ENCODE measurements around the gene PLXNA4. TPM values are rescaled to one million over a fixed set of nuclear protein-coding genes. Genes with fewer than 3 reads are reported as not detected.

PLXNA4 gene
- polyA plus RNA-seq, 5 donors = 1.6 to 6.2 (median 2.5) TPM

DNA sequence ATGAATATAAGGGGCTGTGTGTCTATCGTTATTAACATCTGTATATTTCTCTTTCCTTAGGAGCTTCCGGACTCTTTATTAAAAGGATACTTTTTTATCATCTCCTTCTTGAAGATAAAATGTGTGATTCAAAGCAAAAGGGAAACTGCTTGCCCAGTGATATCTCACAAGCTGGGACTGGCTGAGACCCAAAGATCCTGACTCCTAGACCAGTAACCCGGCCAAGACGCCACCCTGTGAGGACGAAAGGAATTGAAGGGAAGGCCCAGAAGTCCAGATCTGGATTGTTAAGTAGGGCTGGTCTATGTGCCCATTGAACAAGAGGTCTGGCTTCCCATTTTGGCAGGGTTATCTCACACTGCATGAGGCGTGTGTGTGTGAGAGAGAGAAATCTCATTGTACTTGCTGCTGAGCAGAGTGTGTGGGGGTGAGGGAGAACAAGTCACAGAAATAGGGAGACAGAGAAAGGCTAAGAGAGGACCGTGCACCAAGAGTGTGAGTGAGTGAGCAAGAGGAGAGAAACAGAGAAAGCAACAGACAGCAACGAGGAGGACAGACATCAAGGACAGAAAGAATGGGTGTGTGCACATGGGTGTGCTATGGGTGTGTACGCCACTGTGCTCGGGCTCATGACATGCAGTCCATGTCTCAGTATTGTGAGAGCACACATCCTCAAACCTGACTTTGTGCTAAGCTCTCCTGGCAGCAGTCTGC lies 75.4 kb downstream of the PLXNA4 start:
- DNase-seq = no peak

DNA sequence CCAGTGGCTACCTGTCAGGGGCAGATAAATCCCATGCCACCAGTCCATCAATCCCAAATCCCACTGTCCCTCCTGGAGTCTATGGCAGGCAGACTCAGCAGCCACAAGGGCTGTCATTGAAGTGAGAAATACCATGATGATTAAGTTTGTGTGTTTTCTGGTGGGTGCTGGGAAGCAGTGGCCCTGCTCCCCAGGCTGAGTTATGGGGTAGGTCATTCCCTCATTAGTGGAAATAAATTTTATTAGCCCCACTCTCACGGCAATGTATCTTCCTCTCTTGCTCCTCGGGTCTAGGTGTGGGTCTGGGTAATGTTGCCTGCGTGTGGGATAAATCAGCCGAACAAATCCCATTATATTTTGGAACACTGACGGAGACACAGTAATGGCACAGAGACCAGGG lies 76.8 kb downstream of the PLXNA4 start:
- DNase-seq = no peak

- DNase-seq = no peak
Observed at GRCh38 chr7:132499065-132499464, 77.2 kb downstream of the PLXNA4 start.

DNA sequence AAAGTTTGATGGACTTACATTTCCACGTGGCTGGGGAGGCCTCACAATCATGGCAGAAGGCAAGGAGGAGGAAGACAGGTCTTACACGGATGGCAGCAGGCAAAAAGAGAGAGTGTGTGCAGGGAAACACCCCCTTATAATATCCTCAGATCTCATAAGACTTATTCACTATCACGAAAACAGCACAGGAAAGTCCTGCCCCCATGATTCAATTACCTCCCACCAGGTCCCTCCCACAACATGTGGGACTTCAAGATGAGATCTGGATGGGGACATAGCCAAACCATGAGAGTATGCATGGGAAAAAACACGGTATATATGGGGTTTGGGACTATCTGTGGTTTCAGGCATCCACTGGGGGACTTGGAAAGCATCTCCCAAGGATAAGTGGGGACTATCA lies 78.0 kb downstream of the PLXNA4 start:
- DNase-seq = no peak

GRCh38 chr7:132497098-132497497 lies 79.2 kb downstream of the PLXNA4 start:
- no peak for DNase-seq

GRCh38 chr7:132495936-132496335 lies 80.3 kb downstream of the PLXNA4 start:
- DNase-seq = no peak

GRCh38 chr7:132494474-132494873 lies 81.8 kb downstream of the PLXNA4 start:
- no peak for DNase-seq

DNA sequence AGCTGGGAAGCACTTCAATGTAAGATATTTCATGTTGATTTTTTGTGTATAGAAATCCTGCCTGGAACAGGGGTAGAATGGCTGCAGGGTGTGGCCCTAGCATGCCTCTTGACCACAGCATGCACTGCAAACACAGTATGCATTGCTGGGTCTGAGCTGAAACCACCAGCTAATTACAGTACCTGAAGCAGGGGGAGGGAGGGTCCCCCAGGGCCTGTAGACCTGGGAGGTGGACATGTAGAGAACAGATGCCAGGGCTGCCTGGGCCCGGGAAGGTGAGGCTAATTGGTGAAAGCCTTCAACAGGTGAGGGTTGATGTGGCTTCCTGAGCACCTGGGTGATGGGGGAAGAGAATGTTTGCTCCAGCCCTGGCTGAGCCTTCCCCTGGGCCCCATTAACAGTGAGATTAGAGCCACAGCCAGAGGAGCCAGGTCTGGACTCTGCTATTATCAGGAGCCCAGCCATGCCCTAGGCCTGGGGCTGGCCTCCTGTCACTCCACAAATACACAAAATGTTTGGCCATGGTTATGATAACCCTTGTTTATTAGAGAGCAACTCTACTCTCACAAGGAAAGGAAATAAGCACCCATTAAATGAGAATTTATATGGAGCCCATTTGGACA lies 83.3 kb downstream of the PLXNA4 start:
- DNase-seq = no peak

- DNase-seq = no peak
Observed at GRCh38 chr7:132491391-132491945, 84.8 kb downstream of the PLXNA4 start.

DNA sequence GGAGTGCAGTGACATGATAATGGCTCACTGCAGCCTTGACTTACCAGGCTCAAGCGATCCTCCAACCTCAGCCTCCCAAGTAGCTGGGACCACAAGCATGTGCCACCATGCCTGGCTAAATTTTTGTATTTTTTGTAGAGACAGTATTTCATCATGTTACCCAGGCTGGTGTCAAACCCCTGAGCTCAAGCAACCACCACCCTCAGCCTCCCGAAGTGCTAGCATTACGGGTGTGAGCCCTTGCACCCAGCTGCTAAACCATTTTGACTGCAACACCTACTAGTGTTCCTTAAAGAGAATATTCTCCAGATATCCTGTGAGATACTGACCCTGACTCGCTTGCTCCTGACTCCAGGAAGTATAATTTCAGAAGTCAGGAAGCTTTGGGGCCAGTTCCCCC lies 85.8 kb downstream of the PLXNA4 start:
- DNase-seq = no peak

DNA sequence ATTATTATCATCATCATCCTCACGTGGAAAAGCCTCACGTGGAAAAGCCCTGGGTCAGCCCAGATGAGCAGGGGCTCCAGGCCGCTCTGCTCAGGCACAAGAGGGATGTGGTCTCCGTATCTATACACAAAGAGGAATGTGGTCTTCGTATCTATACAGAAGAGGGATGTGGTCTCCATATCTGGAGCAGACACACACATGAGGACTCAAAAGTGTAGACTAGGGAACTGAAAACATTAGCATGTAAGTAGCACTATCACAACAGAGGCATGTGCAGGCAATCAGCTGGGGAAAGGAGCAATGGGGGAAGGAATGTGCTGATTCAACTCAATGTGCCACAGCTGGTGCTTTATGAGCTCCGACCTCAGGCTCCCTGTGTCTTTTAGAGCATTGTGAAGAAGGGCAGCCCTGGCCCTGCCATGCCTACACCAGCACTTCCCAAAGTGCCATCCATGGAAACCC lies 86.5 kb downstream of the PLXNA4 start:
- no peak for DNase-seq

GRCh38 chr7:132488634-132489302 lies 87.5 kb downstream of the PLXNA4 start:
- no peak for DNase-seq

- peak; percentile 24 to 27 for DNase-seq
Observed at GRCh38 chr7:132486274-132486610, 90.0 kb downstream of the PLXNA4 start.

DNA sequence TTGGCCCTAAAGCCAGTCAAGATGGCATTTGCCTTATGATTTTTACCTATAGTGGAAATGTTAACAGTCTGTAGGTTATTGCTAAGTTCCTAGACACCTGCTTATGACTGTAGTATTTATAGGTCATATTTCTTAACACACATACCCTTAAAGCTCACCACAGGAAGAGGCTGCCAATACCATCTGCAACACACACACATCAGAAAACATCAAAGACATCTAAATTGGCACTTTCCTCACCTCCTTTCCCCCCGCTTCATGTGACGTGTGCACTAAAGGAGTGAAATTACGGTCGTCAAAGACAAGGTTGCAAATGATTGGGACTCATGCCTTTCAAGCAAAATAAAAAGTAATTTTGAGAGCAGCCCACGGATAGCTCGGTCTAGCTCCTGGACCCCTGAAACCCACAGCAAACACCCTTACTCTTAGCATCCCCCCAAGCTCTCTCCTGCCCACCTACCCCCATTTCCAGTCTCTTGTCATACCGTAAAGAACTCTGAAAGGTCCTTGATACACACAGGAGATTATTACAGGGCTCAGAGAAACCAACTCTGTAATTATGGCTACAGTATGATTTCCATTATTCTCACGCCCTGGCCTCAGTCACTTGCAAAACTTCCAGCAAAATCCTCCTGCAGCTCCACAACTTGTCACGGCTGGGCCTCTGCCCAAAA lies 90.5 kb downstream of the PLXNA4 start:
- no peak for DNase-seq

DNA sequence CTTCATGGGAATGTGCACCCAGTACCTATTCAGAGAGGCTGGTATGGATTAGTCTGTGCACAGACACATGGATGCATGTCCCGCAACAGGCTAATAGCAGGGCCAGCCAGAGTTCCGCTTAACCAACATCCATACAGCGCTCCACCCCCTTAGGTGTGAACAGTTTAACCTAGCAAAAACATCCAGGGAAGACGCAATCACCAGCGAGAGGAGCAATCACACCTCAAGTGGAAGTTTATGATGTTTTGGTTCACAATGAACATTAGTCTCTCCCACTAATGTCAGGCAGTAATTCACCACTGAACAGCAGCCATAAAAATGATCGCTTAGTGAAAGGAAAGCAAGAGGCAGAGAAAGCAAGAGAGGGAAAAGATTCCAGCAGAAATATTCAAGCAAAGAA lies 91.1 kb downstream of the PLXNA4 start:
- DNase-seq = no peak

DNA sequence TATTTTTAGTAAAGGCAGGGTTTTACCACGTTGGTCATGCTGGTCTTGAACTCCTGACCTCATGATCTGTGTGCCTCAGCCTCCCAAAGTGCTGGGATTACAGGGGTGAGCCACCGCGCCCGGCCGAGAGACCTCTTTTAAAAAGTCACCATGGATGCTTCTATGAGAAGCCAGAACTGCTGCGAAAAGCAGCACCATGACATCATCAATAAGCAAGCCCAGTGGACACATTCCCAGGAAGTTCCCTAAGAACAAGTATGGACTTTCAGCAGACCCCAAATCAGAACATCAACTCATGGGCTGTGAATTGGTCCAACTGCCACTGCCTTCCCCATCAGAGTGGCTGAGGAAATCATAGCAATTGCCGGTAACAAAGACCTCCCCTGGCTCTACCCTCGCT lies 93.4 kb downstream of the PLXNA4 start:
- no peak for DNase-seq

DNA sequence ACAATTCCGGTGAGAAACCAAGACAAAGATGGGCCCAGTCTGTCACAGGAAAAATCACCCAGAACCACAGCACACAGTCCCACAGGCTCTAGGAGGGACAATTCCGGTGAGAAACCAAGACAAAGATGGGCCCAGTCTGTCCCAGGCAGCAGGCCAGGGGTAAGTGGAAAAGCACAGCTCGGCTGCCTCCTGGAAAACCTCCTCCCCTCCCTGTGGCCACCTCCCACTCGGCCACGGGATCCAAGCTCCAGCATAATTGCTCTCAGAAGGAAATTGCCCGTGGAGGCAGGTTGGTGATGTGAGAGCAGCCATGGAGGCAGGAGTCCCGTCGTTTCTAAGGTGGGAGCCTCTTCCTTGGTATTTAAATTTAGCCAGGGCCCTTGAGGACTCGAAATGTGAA lies 95.7 kb downstream of the PLXNA4 start:
- no peak for DNase-seq

GRCh38 chr7:132476541-132476940 lies 99.7 kb downstream of the PLXNA4 start:
- DNase-seq = no peak

DNA sequence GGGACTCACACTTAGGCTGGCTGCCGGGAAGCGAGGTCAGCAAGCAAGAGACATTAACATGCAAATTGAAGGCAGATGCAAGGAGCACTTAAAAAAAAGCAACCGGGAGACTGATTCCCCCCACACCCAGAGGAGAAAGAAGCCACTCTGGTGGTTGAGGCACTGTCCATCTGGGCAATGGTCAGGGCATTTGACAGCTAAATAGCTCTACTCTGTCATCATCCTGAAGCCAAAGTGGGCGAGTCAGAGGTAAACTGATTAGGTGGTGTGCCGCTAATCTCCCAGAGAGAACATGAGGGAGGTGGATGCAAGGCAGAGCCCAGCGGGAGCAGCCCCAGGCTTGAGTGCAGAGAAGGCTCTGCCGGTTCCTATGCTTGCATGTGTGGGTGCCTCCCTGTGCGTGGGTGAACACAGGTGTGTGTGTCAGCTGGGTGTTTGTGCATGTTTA lies 100.6 kb downstream of the PLXNA4 start:
- no peak for DNase-seq

DNA sequence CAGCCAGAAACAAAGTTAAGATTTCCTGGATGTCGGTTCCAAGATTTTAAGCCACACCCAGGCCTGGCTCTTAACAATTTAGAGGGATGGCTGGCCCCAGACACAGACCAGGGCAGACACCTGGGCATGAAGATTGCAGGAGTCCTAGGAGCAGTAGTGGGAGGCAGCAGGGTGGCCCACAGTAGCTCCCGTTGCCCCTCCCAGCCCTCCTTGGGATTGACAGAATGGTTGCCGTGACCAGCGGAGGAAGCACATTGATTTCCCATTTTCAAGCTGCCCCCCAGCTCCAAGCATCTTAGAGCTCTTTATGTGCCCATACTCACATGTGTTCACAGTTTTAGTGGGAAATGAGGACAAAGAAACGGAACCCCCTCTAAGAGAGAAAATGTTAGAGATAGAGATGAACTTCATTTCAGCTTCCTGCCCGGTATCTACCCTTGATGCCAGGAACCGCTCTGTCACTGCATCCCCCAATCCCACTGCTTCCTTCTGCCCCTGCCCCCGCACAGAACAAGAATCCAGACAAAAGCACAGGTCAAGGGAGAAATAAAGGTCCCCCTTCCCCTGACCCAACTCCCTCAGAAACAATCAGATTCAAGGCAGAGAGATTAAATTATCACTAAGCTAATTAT lies 101.1 kb downstream of the PLXNA4 start:
- DNase-seq = no peak

DNA sequence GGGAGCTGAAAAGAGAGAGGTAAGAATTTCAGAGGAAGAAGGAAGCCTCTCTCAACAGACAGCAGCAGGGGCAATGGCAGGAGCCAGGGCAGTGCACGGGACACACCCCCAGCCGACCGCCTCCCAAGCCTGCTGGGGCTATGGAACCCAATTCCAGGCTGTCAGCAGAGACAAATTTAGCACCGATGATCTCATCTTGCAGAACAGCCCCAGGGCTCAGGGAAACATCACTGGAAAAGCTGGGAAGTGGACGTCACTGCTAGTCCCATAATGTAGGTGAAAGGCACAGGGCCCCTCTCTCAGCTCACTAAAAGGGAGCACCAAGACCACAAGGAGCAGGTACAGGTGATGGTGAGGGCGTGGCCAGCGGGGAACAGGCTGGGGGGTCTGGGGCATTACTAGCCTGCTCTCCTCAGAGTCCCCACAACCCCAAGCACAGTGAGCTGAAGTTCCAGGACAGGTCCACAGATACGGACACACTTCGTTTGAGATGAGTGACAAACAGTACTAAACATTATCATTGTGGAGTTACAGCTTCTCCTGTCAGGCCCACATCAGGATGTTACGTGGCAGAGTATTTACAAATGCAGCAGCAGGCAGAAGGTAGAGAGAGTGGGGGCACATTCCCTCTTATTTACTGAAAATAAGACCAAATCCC lies 103.7 kb downstream of the PLXNA4 start:
- no peak for DNase-seq
